Naive thymus-derived CD4-positive, alpha-beta T cell (primary cell): ENCODE measurements around the gene HMG20B. TPM values are rescaled to one million over a fixed set of nuclear protein-coding genes. Genes with fewer than 3 reads are reported as not detected.

Experiments
- ATAC-seq: fragments of 150-1000 bp; cut with Tn5 transposase; 2 replicates; pipeline ENCODE4 v1.10.0; 2021; ENCODE audit warnings: mild to moderate bottlenecking, moderate library complexity
- CTCF ChIA-PET: fragments of 350-600 bp; sonication (Branson Sonifier 250); formaldehyde crosslinking; loops from one replicate; lab custom pipeline; 2021; ENCODE audit warnings: antibody characterized with exemption; lab: Charles Lee
- POLR2A ChIA-PET: fragments of 350-600 bp; sonication (Branson Sonifier 250); formaldehyde crosslinking; loops from one replicate; lab custom pipeline; 2021; ENCODE audit warnings: antibody characterized with exemption, inconsistent platforms; lab: Charles Lee
- DNase-seq, 9 donors: peaks; one replicate each; pipeline versions ENCODE4 v3.0.0 to v3.0.0-alpha.2; 2020 to 2022; ENCODE audit warnings: mixed read lengths in 1 of 9
- H3K27ac ChIP-seq: one replicate; pipeline ENCODE4 v1.7.0; 2013; ENCODE audit warnings: mild to moderate bottlenecking, low read depth, low read length, moderate library complexity
- H3K27me3 ChIP-seq, 2 donors: one replicate each; pipeline ENCODE4 v1.7.0; 2013; ENCODE audit warnings: low read length in 2 of 2, mild to moderate bottlenecking in 2 of 2, moderate library complexity in 2 of 2; ENCODE audit not compliant: control insufficient read depth in 2 of 2, insufficient read depth in 2 of 2
- H3K36me3 ChIP-seq, 3 experiments: 1 replicate in 2 of 3; 2 replicates in 1 of 3; pipeline ENCODE4 v1.7.0; 2013; ENCODE audit warnings: low read length in 3 of 3, mild to moderate bottlenecking in 3 of 3, moderate library complexity in 1 of 3; ENCODE audit not compliant: insufficient read depth in 3 of 3, control insufficient read depth in 2 of 3
- H3K4me1 ChIP-seq, 2 donors: one replicate each; pipeline ENCODE4 v1.7.0; 2013; ENCODE audit warnings: low read length in 2 of 2, mild to moderate bottlenecking in 2 of 2, moderate library complexity in 1 of 2; ENCODE audit not compliant: control insufficient read depth in 2 of 2, insufficient read depth in 2 of 2
- H3K4me3 ChIP-seq: 2 replicates; pipeline ENCODE4 v1.7.0; 2013; ENCODE audit warnings: mild to moderate bottlenecking, low read length
- H3K9me3 ChIP-seq, 3 experiments: 1 replicate in 2 of 3; 2 replicates in 1 of 3; pipeline ENCODE4 v1.7.0; 2013; ENCODE audit warnings: low read length in 3 of 3; ENCODE audit not compliant: control insufficient read depth in 2 of 3
- H3K27ac Mint-ChIP-seq, 9 donors: one replicate each; pipeline ENCODE4 v1.8.0; 2020 to 2022; ENCODE audit warnings: mixed read lengths in 9 of 9, mild to moderate bottlenecking in 8 of 9, moderate library complexity in 5 of 9, inconsistent platforms in 2 of 9
- H3K27me3 Mint-ChIP-seq, 5 donors: one replicate each; pipeline ENCODE4 v1.8.0; 2021 to 2022; ENCODE audit warnings: mixed read lengths in 5 of 5, mild to moderate bottlenecking in 1 of 5
- H3K36me3 Mint-ChIP-seq, 5 donors: one replicate each; pipeline ENCODE4 v1.8.0; 2020 to 2022; ENCODE audit warnings: mixed read lengths in 5 of 5, mild to moderate bottlenecking in 3 of 5, inconsistent platforms in 1 of 5
- H3K4me1 Mint-ChIP-seq, 7 donors: one replicate each; pipeline ENCODE4 v1.8.0; 2020 to 2022; ENCODE audit warnings: mixed read lengths in 7 of 7, mild to moderate bottlenecking in 3 of 7, inconsistent platforms in 1 of 7
- H3K4me3 Mint-ChIP-seq, 10 donors: one replicate each; pipeline ENCODE4 v1.8.0; 2020 to 2022; ENCODE audit warnings: mild to moderate bottlenecking in 10 of 10, mixed read lengths in 10 of 10, moderate library complexity in 6 of 10, inconsistent platforms in 2 of 10
- H3K9me3 Mint-ChIP-seq, 11 donors: one replicate each; pipeline ENCODE4 v1.8.0; 2020 to 2022; ENCODE audit warnings: mixed read lengths in 11 of 11, mild to moderate bottlenecking in 4 of 11, inconsistent platforms in 1 of 11, moderate library complexity in 1 of 11
- intact Hi-C, 2 donors: fragments of 100-400 bp; cut with micrococcal nuclease; formaldehyde crosslinking; loops; one replicate each; pipeline ENCODE4 v1.15.1; 2023
- polyA plus RNA-seq, 2 donors: library from polyadenylated mRNA; unstranded; fragments of 300-500 nt; fragmentation: Illumina TruSeq; gene quantifications; one replicate each; pipeline ENCODE4 v1.2.3, GENCODE V29; 2021
- total RNA-seq, 6 experiments: library from RNA in 5 of 6; stranded (reverse) in 5 of 6; gene quantifications; 1 replicate in 5 of 6; 2 replicates in 1 of 6; pipeline ENCODE4 v1.2.3 and lab custom pipeline; 2021 to 2026

HMG20B gene
- total and polyA plus RNA-seq, 7 experiments from 2014 or later = 37.9 to 65.6 (median 53.0) TPM

DNA sequence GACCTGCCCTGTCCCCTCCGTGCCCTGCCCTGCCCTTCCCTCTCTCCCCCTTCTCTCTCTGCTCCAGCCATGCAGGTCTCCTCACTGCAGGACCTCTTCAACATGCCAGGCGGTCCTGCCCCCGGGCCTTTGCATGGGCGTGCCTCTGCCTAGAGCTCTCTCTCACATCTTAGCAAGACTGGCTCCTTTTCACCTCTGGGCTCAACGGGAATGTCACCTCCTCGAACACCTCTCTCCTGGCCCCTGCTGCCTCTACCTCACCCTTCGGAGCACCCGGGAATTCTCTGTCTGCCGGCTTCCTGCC, 21.0 kb upstream of the HMG20B start:
- POLR2A ChIA-PET = no interaction called here
- no peaks in the 10 kb centered on the region for H3K9me3 ChIP-seq
- Mint-ChIP-seq H3K4me3 (peak overlapping the region in 7 of 10 donors; percentile 14 to 49 (median 30)), H3K27ac (peak overlapping the region; percentile 48 to 85 (median 75)), H3K4me1 (peaks cover 18 to 50% (median 35%) of the 10 kb centered on the region in 7 donors), H3K27me3 (no peaks in the 10 kb centered on the region), H3K9me3 (peaks cover 0 to 2% (median 0%) of the 10 kb centered on the region in 11 donors), H3K36me3 (peaks cover 0 to 8% (median 0%) of the 10 kb centered on the region in 5 donors)
- CTCF ChIA-PET = no interaction called here
- H3K27ac ChIP-seq = no peak overlapping the region
- H3K4me1 ChIP-seq = peaks cover 25 to 32% of the 10 kb centered on the region in 2 donors
- intact Hi-C loops = loop anchor here (10.0 kb wide), 4 partner anchors 153 to 923 kb away; partner anchors contain the start of genes APBA3 (in 1 of the 2), HDGFL2 (in 1 of the 2), MRPL54 (in 1 of the 2) and PIAS4 (in 1 of the 2)
- peaks cover 0 to 37% (median 0%) of the 10 kb centered on the region in 3 experiments for H3K36me3 ChIP-seq
- no peak overlapping the region for H3K4me3 ChIP-seq
- no peaks in the 10 kb centered on the region for H3K27me3 ChIP-seq
- no peak for DNase-seq
- no peak for ATAC-seq

- H3K27ac ChIP-seq = peak overlapping the region; percentile 74
- ATAC-seq (peak; percentile 34), DNase-seq (peak in 7 of 9 donors; percentile 60 to 82 (median 77))
- Mint-ChIP-seq H3K4me1 (peaks cover 18 to 50% (median 45%) of the 10 kb centered on the region in 7 donors), H3K9me3 (peaks cover 0 to 2% (median 0%) of the 10 kb centered on the region in 11 donors), H3K27me3 (no peaks in the 10 kb centered on the region), H3K36me3 (peaks cover 0 to 9% (median 0%) of the 10 kb centered on the region in 5 donors), H3K27ac (peak overlapping the region; percentile 93 to 97 (median 95)), H3K4me3 (peak overlapping the region; percentile 92 to 100 (median 96))
- no peaks in the 10 kb centered on the region for H3K9me3 ChIP-seq
- H3K36me3 ChIP-seq = peaks cover 0 to 19% (median 0%) of the 10 kb centered on the region in 3 experiments
- peak overlapping the region; percentile 39 for H3K4me3 ChIP-seq
- POLR2A ChIA-PET = interaction anchor here (0.8 to 1.7 kb wide), 7 partner anchors 9 to 64 kb away, joined by 3 to 10 read pairs (median 3); partner anchors contain the start of genes FZR1 and GIPC3
- CTCF ChIA-PET = interaction anchor here (0.6 to 4.5 kb wide), 2 partner anchors 9 to 16 kb away, joined by 3 to 30 read pairs; no protein-coding TSS in a partner anchor
- H3K4me1 ChIP-seq = peaks cover 25 to 32% of the 10 kb centered on the region in 2 donors
- H3K27me3 ChIP-seq = no peaks in the 10 kb centered on the region
- intact Hi-C loops = loop anchor here (1.0 to 10.0 kb wide), 7 partner anchors 9 to 920 kb away; partner anchors contain the start of genes APBA3 (in 1 of the 2), HDGFL2 (in 1 of the 2), MRPL54 (in 1 of the 2) and PIAS4 (in 1 of the 2)
Observed at GRCh38 chr19:3554254-3555083, 18.3 kb upstream of the HMG20B start.

DNA sequence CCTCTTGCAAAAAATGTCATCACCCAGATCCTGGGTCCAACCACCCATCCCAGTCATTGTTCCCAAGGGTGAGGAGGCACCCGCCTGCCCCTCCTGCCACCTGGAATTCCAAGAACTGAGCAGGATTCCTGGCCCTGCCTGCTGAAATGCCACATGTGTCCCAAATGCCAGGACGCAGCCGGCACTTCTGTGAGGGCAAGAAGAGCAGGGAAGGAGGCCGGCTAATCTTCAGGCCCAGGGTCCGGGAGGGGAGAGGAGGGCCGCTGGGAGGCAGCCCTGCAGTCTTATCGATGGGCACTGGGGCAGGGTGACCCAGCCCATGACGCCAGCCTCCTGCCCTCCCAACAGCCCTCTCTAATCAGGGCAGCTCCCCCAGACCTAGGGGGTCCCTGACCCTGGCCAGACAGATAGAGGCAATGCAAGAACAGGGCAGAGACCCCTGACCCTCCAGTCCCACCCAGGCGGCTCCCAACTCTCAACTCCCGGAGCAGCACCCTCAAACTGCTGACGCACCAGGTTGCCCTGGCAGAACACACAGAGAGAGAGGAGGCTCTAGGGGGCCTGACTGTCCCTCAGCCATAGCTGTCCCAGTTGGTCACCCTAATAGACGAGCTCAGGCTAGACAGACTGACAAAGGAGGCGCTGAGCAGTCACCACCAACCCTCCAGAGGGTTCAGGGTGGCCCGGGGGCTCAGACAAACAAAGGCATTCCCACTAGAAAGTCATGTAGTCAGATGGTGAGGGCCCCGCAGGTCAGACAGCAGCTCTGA, 16.9 kb upstream of the HMG20B start:
- Histone ChIP-seq H3K9me3 (no peaks in the 10 kb centered on the region), H3K36me3 (peaks cover 0 to 11% (median 0%) of the 10 kb centered on the region in 3 experiments), H3K27ac (peak overlapping the region; percentile 83), H3K27me3 (no peaks in the 10 kb centered on the region), H3K4me3 (peak overlapping the region; percentile 77), H3K4me1 (peaks cover 25 to 32% of the 10 kb centered on the region in 2 donors)
- Mint-ChIP-seq H3K36me3 (peaks cover 0 to 9% (median 0%) of the 10 kb centered on the region in 5 donors), H3K4me1 (peaks cover 18 to 49% (median 44%) of the 10 kb centered on the region in 7 donors), H3K27ac (peak overlapping the region; percentile 92 to 97 (median 95)), H3K9me3 (peaks cover 0 to 2% (median 0%) of the 10 kb centered on the region in 11 donors), H3K27me3 (no peaks in the 10 kb centered on the region), H3K4me3 (peak overlapping the region; percentile 92 to 100 (median 96))
- CTCF ChIA-PET = interaction anchor here (0.6 to 4.5 kb wide), 7 partner anchors 11 to 280 kb away, joined by 3 to 30 read pairs (median 4); partner anchors contain the start of genes GIPC3, MRPL54 and PIP5K1C
- DNase-seq (peak in 1 of 9 donors; percentile 21), ATAC-seq (no peak)
- intact Hi-C loops = loop anchor here (5.0 to 10.0 kb wide), 6 partner anchors 51 to 919 kb away; partner anchors contain the start of genes APBA3 (in 1 of the 2), HDGFL2 (in 1 of the 2), MRPL54 (in 1 of the 2) and PIAS4 (in 1 of the 2)
- POLR2A ChIA-PET = interaction anchor here (0.8 to 3.1 kb wide), 14 partner anchors 9 to 451 kb away, joined by 3 to 25 read pairs (median 4); partner anchors contain the start of genes FZR1 and GIPC3

DNA sequence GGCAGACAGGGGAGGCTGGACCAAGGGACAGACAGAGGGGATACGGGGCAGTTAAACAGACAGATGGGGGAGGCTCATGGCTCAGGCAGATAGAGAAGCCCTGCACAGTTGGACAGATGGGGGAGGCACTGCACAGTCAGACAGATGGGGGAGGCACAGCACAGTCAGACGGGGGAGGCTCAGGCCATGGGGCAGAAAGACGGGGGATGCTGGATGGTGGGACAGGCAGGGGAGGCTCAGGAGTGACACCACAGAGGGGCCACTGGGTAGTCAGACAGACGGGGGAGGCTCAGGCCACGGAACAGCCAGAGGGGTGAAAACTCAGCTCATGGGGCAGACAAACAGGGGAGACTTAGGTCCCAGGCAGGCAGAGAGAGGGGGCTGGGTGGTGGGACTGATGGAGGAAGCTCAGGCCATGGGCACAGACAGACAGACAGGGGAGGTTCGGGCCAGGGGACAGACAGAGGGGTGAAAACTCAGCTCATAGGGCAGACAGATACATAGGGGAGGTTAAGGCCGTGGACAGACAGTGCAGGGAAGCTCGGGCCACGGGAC, 16.2 kb upstream of the HMG20B start:
- DNase-seq = no peak
- H3K4me1 Mint-ChIP-seq = peaks cover 18 to 48% (median 43%) of the 10 kb centered on the region in 7 donors
- no peaks in the 10 kb centered on the region for H3K9me3 ChIP-seq
- no peaks in the 10 kb centered on the region for H3K27me3 ChIP-seq
- H3K27ac ChIP-seq = peak overlapping the region; percentile 83
- H3K4me3 Mint-ChIP-seq = peak overlapping the region; percentile 92 to 100 (median 96)
- intact Hi-C loops = loop anchor here (5.0 to 10.0 kb wide), 6 partner anchors 51 to 918 kb away; partner anchors contain the start of genes APBA3 (in 1 of the 2), HDGFL2 (in 1 of the 2), MRPL54 (in 1 of the 2) and PIAS4 (in 1 of the 2)
- H3K36me3 ChIP-seq = peaks cover 0 to 7% (median 0%) of the 10 kb centered on the region in 3 experiments
- peak overlapping the region; percentile 77 for H3K4me3 ChIP-seq
- POLR2A ChIA-PET = interaction anchor here (0.6 to 3.1 kb wide), 16 partner anchors 10 to 531 kb away, joined by 3 to 25 read pairs (median 4); partner anchors contain the start of genes FZR1 and GIPC3
- H3K9me3 Mint-ChIP-seq = peaks cover 0 to 2% (median 0%) of the 10 kb centered on the region in 11 donors
- ATAC-seq = no peak
- peaks cover 25 to 32% of the 10 kb centered on the region in 2 donors for H3K4me1 ChIP-seq
- CTCF ChIA-PET = interaction anchor here (0.6 to 4.5 kb wide), 8 partner anchors 11 to 280 kb away, joined by 3 to 30 read pairs (median 4); partner anchors contain the start of genes GIPC3, MRPL54 and PIP5K1C
- H3K36me3 Mint-ChIP-seq = peaks cover 0 to 9% (median 0%) of the 10 kb centered on the region in 5 donors
- H3K27ac Mint-ChIP-seq = peak overlapping the region; percentile 92 to 97 (median 95)
- H3K27me3 Mint-ChIP-seq = no peaks in the 10 kb centered on the region

- intact Hi-C loops = loop anchor here (1.0 to 10.0 kb wide), 9 partner anchors 15 to 918 kb away; partner anchors contain the start of genes FZR1 (in 2 of the 2), HMG20B (in 2 of the 2), APBA3 (in 1 of the 2) and HDGFL2 (in 1 of the 2)
- H3K9me3 Mint-ChIP-seq = peaks cover 0 to 2% (median 0%) of the 10 kb centered on the region in 11 donors
- POLR2A ChIA-PET = interaction anchor here (0.6 to 3.1 kb wide), 18 partner anchors 10 to 530 kb away, joined by 3 to 25 read pairs (median 4); partner anchors contain the start of genes FZR1, GIPC3 and MRPL54
- Histone ChIP-seq H3K4me1 (peaks cover 25 to 32% of the 10 kb centered on the region in 2 donors), H3K4me3 (peak overlapping the region; percentile 77), H3K27ac (peak overlapping the region; percentile 83), H3K36me3 (peaks cover 0 to 7% (median 0%) of the 10 kb centered on the region in 3 experiments), H3K9me3 (no peaks in the 10 kb centered on the region), H3K27me3 (no peaks in the 10 kb centered on the region)
- H3K4me3 Mint-ChIP-seq = peak overlapping the region; percentile 92 to 100 (median 96)
- peaks cover 18 to 43% (median 40%) of the 10 kb centered on the region in 7 donors for H3K4me1 Mint-ChIP-seq
- H3K36me3 Mint-ChIP-seq = peaks cover 0 to 9% (median 0%) of the 10 kb centered on the region in 5 donors
- no peaks in the 10 kb centered on the region for H3K27me3 Mint-ChIP-seq
- peak overlapping the region; percentile 92 to 97 (median 95) for H3K27ac Mint-ChIP-seq
- CTCF ChIA-PET = interaction anchor here (0.9 to 4.5 kb wide), 6 partner anchors 12 to 205 kb away, joined by 3 to 30 read pairs (median 4); partner anchors contain the start of genes GIPC3, MRPL54 and PIP5K1C
- DNase-seq = peak in 8 of 9 donors; percentile 42 to 66 (median 54)
- ATAC-seq = peak; percentile 30
Observed at GRCh38 chr19:3556978-3557460, 15.7 kb upstream of the HMG20B start.
